Retina (tissue), 1 donor: Measurements from ENCODE around the gene ADCK1.
"Not testable (repeated sequence)": the region's sequence is repeated elsewhere in the genome, so short reads cannot be mapped to it uniquely, and the experiment has no call there.

ENCODE experiments used
- DNase-seq: peaks from one replicate; pipeline ENCODE4 v3.0.0-alpha.2; 2016

ADCK1 gene

GRCh38 chr14:77812028-77812427 lies 12.1 kb downstream of the ADCK1 start:
- DNase-seq = no peak

GRCh38 chr14:77812682-77813081 lies 12.8 kb downstream of the ADCK1 start:
- not testable (repeated sequence) for DNase-seq

- DNase-seq = no peak
These were observed 22.4 kb downstream of the ADCK1 start for GRCh38 chr14:77822307-77822706.

GRCh38 chr14:77822741-77823140 lies 22.8 kb downstream of the ADCK1 start:
- DNase-seq = no peak

- no peak for DNase-seq
These were observed 23.5 kb downstream of the ADCK1 start for GRCh38 chr14:77823378-77823777.

GRCh38 chr14:77825895-77826519 lies 26.1 kb downstream of the ADCK1 start:
- no peak for DNase-seq

GRCh38 chr14:77830692-77831091 lies 30.8 kb downstream of the ADCK1 start:
- no peak for DNase-seq

- DNase-seq = no peak
These were observed 32.4 kb downstream of the ADCK1 start for GRCh38 chr14:77832297-77832696.

- no peak for DNase-seq
These were observed 38.0 kb downstream of the ADCK1 start for GRCh38 chr14:77837926-77838325.

- DNase-seq = peak; percentile 20
These were observed 39.1 kb downstream of the ADCK1 start for GRCh38 chr14:77838831-77839511.

- DNase-seq = no peak
These were observed 43.3 kb downstream of the ADCK1 start for GRCh38 chr14:77843195-77843594.

- no peak for DNase-seq
These were observed 43.7 kb downstream of the ADCK1 start for GRCh38 chr14:77843651-77844050.

- DNase-seq = no peak
These were observed 44.9 kb downstream of the ADCK1 start for GRCh38 chr14:77844802-77845201.

- DNase-seq = no peak
These were observed 48.1 kb downstream of the ADCK1 start for GRCh38 chr14:77848031-77848430.

GRCh38 chr14:77849711-77850110 lies 49.8 kb downstream of the ADCK1 start:
- no peak for DNase-seq

GRCh38 chr14:77853919-77854318 lies 54.0 kb downstream of the ADCK1 start:
- DNase-seq = no peak

GRCh38 chr14:77856941-77857340 lies 57.0 kb downstream of the ADCK1 start:
- no peak for DNase-seq

GRCh38 chr14:77859934-77860570 lies 60.1 kb downstream of the ADCK1 start:
- DNase-seq = no peak

- DNase-seq = no peak
These were observed 61.3 kb downstream of the ADCK1 start for GRCh38 chr14:77861201-77861600.

- DNase-seq = peak; percentile 85
These were observed 62.4 kb downstream of the ADCK1 start for GRCh38 chr14:77862154-77862786.

GRCh38 chr14:77864085-77864484 lies 64.2 kb downstream of the ADCK1 start:
- DNase-seq = no peak

- no peak for DNase-seq
These were observed 64.7 kb downstream of the ADCK1 start for GRCh38 chr14:77864580-77864979.

- DNase-seq = no peak
These were observed 65.5 kb downstream of the ADCK1 start for GRCh38 chr14:77865455-77865854.

GRCh38 chr14:77866932-77867331 lies 67.0 kb downstream of the ADCK1 start:
- DNase-seq = no peak
